Ammon's horn (tissue), 1 donor: ENCODE results near the gene ASCC3.
A peak's percentile ranks its signal among the peaks of the same experiment; 100 is the strongest.

Experiments
- DNase-seq: peaks from one replicate; pipeline ENCODE4 v3.0.0-alpha.2; 2016; ENCODE audit warnings: low spot score

Gene ASCC3

GRCh38 chr6:100491952-100492670, 389.0 kb downstream of the ASCC3 start:
- DNase-seq = no peak

- DNase-seq = no peak
Measured at GRCh38 chr6:100490065-100490464, 391.1 kb downstream of the ASCC3 start.

- DNase-seq = no peak
Measured at GRCh38 chr6:100488244-100488643, 392.9 kb downstream of the ASCC3 start.

GRCh38 chr6:100487638-100488037, 393.5 kb downstream of the ASCC3 start:
- no peak for DNase-seq

GRCh38 chr6:100485268-100485667, 395.9 kb downstream of the ASCC3 start:
- no peak for DNase-seq

- DNase-seq = no peak
Measured at GRCh38 chr6:100484474-100484873, 396.7 kb downstream of the ASCC3 start.

- DNase-seq = no peak
Measured at GRCh38 chr6:100482698-100483097, 398.4 kb downstream of the ASCC3 start.

GRCh38 chr6:100479179-100480035, 401.7 kb downstream of the ASCC3 start:
- peak; percentile 36 for DNase-seq

GRCh38 chr6:100475554-100476320, 405.4 kb downstream of the ASCC3 start:
- no peak for DNase-seq

GRCh38 chr6:100473182-100473581, 407.9 kb downstream of the ASCC3 start:
- no peak for DNase-seq

- DNase-seq = no peak
Measured at GRCh38 chr6:100472674-100473073, 408.5 kb downstream of the ASCC3 start.

- DNase-seq = no peak
Measured at GRCh38 chr6:100470422-100471120, 410.6 kb downstream of the ASCC3 start.

- no peak for DNase-seq
Measured at GRCh38 chr6:100469101-100469859, 411.8 kb downstream of the ASCC3 start.

- no peak for DNase-seq
Measured at GRCh38 chr6:100468016-100468622, 413.0 kb downstream of the ASCC3 start.

GRCh38 chr6:100467129-100468015, 413.8 kb downstream of the ASCC3 start:
- DNase-seq = no peak

GRCh38 chr6:100466410-100467128, 414.6 kb downstream of the ASCC3 start:
- DNase-seq = no peak

GRCh38 chr6:100465701-100466409, 415.3 kb downstream of the ASCC3 start:
- no peak for DNase-seq
